Cardiac muscle cell (in vitro differentiated cells and primary cell): ENCODE measurements around the gene PIK3CD. TPM values are rescaled to one million over a fixed set of nuclear protein-coding genes. Genes with fewer than 3 reads are reported as not detected.
"Not testable (repeated sequence)": the region's sequence is repeated elsewhere in the genome, so short reads cannot be mapped to it uniquely, and the experiment has no call there.

Experiments
- DNase-seq, 2 donors: peaks; one replicate each; pipeline versions ENCODE4 v3.0.0 to v3.0.0-alpha.2; 2010 to 2017; ENCODE audit warnings: low read depth in 1 of 2, low spot score in 1 of 2
- H3K27ac ChIP-seq: fragments of 200-600 bp; sonication (generic); 2 replicates; pipeline ENCODE4 v1.5.1; 2016
- H3K27me3 ChIP-seq: fragments of 200-600 bp; sonication (generic); 2 replicates; pipeline ENCODE4 v1.6.0; 2016; ENCODE audit warnings: control low read depth
- H3K36me3 ChIP-seq: fragments of 200-600 bp; sonication (generic); 2 replicates; pipeline ENCODE4 v1.5.1; 2016; ENCODE audit warnings: control low read depth
- H3K4me1 ChIP-seq: fragments of 200-600 bp; sonication (generic); 2 replicates; pipeline ENCODE4 v1.8.1; 2017; ENCODE audit warnings: low read depth, mild to moderate bottlenecking, mixed run types
- H3K4me3 ChIP-seq: fragments of 200-600 bp; sonication (generic); 2 replicates; pipeline ENCODE4 v1.5.1; 2016; ENCODE audit warnings: mild to moderate bottlenecking
- H3K9me3 ChIP-seq: fragments of 200-600 bp; sonication (generic); 2 replicates; pipeline ENCODE4 v1.5.1; 2017; ENCODE audit warnings: low read depth, mild to moderate bottlenecking, control low read depth
- polyA plus RNA-seq: library from polyadenylated mRNA; unstranded; fragments of >200 nt; fragmentation: Nextera tagmentation; extraction: Ambion mirVana; gene quantifications from 2 replicates; pipeline ENCODE4 v1.2.1, GENCODE V29; 2016
- total RNA-seq: library from RNA; depleted of rRNA; stranded (reverse); fragments of >200 nt; gene quantifications from 2 replicates; pipeline ENCODE4 v1.2.3, GENCODE V29; 2016
- TF ChIP-seq, protein P1 (sequence below): IDR thresholded peaks from 2 replicates; pipeline ENCODE4 v1.5.1; 2012; ENCODE audit warnings: low read depth, mild to moderate bottlenecking, low read length

The PIK3CD gene
- total and polyA plus RNA-seq, 2 experiments from 2014 or later: 3.0 to 7.9 TPM

DNA sequence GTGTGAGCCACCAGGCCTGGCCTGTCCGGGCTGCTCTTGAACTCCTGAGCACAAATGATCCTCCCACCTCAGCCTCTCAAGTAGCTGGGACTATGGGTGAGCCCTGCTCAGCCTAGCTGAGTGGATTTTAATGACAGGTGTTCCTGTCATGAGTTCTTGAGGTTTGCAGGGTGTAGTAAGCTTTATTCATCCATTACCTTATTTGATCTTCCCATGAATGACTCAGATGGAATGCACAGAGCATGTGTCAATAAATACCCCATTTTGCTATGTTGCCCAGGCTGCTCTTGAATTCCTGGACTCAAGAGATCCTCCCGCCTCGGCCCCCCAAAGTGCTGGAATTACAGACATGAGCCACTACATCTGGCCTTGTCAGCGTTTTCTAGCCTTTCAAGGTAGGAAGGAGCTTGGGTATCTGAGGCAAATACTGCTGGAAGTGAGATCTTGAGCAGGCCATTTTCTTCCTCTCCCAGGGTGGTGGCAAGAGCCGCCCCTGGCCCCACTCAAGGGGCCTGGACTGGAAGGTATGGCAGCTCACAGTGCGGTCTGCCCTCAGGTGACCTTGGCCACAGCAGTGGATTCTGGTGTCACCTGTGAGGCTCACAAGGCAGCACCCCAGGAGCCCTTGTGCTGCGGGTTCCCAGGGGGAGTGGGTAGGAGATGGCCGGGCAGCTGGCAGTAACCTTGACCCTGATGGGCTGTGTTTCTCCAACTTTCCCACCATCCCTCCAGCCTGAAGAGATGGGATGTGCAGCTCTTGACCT, 20.0 kb downstream of the PIK3CD start:
- Histone ChIP-seq H3K36me3 (no peaks in the 10 kb centered on the region), H3K4me1 (no peaks in the 10 kb centered on the region), H3K4me3 (no peak overlapping the region), H3K27ac (no peak overlapping the region), H3K27me3 (peaks cover 5% of the 10 kb centered on the region), H3K9me3 (no peaks in the 10 kb centered on the region)
- no peak for DNase-seq
- TF ChIP-seq, protein P1, sequence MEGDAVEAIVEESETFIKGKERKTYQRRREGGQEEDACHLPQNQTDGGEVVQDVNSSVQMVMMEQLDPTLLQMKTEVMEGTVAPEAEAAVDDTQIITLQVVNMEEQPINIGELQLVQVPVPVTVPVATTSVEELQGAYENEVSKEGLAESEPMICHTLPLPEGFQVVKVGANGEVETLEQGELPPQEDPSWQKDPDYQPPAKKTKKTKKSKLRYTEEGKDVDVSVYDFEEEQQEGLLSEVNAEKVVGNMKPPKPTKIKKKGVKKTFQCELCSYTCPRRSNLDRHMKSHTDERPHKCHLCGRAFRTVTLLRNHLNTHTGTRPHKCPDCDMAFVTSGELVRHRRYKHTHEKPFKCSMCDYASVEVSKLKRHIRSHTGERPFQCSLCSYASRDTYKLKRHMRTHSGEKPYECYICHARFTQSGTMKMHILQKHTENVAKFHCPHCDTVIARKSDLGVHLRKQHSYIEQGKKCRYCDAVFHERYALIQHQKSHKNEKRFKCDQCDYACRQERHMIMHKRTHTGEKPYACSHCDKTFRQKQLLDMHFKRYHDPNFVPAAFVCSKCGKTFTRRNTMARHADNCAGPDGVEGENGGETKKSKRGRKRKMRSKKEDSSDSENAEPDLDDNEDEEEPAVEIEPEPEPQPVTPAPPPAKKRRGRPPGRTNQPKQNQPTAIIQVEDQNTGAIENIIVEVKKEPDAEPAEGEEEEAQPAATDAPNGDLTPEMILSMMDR: no peak

DNA sequence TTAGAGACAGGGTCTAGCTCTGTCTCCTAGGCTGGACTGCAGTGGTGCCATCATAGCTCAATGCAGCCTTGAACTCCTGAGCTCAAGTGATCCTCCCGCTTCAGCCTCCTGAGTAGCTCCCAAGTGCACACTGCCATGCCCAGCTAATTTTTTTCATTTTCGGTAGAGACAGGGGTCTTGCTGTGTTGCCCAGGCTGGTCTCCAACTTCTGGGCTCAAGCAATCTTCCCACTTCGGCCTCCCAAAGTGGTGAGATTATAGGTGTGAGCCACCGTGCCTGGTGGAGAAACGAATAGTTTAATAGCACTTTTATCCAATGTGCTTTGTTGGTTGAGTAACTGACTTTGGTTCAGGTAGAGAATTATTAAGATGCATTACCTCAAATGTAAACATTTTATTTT, 20.9 kb downstream of the PIK3CD start:
- TF ChIP-seq, protein P1: no peak
- Histone ChIP-seq H3K27ac (no peak overlapping the region), H3K36me3 (no peaks in the 10 kb centered on the region), H3K9me3 (no peaks in the 10 kb centered on the region), H3K27me3 (peaks cover 5% of the 10 kb centered on the region), H3K4me1 (no peaks in the 10 kb centered on the region), H3K4me3 (no peak overlapping the region)
- DNase-seq: no peak

DNA sequence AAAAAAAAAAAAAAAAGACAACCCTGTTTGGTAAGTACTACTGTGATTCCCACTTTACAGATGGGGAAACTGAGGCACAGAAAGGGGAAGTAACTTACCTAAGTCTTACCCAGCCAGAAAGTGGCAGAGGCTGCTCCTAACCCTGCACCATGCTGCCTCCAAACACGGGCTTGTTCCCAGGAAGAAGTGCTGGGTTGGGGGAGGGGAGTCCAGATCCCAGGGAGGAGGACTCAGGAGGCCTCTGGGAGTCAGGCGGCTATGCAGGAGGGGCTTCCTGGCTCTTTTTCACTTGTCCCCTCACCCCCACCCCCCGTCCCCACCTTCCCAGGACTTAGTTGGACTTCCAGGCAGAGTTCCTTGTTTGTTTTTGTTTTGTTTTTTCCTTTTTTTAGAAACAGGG, 23.9 kb downstream of the PIK3CD start:
- H3K27me3 ChIP-seq: no peaks in the 10 kb centered on the region
- DNase-seq: no peak
- no peaks in the 10 kb centered on the region for H3K9me3 ChIP-seq
- H3K27ac ChIP-seq: no peak overlapping the region
- H3K36me3 ChIP-seq: no peaks in the 10 kb centered on the region
- no peaks in the 10 kb centered on the region for H3K4me1 ChIP-seq
- TF ChIP-seq, protein P1: no peak
- no peak overlapping the region for H3K4me3 ChIP-seq

DNA sequence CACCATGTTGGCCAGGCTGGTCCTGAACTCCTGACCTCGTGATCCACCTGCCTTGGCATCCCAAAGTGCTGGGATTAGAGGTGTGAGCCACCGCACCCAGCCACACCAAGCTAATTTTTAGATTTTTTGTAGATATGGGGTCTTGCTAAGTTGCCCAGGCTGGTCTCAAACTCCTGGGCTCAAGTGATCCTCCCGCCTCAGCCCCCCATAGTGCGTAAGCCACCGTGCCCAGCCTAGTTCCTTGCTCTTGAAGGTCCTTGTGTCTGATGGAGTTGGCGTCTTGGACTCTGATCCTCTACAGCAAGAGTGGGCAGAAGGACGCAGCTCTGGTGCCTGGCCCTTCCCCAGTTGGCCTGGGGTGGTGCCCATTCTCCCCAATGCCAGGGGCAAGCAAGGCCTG, 24.6 kb downstream of the PIK3CD start:
- not testable (repeated sequence) for H3K27ac ChIP-seq, H3K4me1 ChIP-seq, H3K9me3 ChIP-seq, H3K27me3 ChIP-seq, H3K4me3 ChIP-seq, DNase-seq, H3K36me3 ChIP-seq

DNA sequence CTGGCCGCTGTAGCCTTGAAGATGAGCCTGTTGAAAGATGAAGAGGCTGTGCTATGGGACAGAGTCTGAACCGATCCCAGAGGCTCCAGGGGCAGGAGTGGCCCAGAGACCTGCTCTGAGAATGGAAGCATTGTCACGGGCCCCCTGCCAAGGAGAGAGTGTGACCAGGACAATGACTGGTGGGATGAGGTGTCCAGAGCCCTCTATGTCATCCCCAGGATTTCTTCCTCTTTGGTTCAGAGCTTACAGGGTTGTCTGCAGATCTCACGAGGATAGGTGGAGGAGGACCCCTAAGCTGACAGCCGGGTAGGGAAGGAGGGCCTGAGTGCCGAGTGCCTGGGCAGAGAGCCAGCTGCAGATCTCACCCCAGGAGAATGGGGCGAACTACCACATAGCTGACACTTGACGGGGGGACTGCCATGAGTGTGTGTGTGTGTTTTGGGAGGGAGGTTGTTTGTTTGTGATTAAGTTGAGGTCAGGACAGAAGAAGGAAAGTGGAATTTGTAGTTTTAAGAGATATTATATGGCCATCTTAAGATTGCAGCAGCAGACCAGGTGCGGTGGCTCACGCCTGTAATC, 25.4 kb downstream of the PIK3CD start:
- Histone ChIP-seq H3K27ac (no peak overlapping the region), H3K4me3 (no peak overlapping the region), H3K9me3 (no peaks in the 10 kb centered on the region), H3K4me1 (no peaks in the 10 kb centered on the region), H3K36me3 (no peaks in the 10 kb centered on the region), H3K27me3 (no peaks in the 10 kb centered on the region)
- DNase-seq: no peak
- TF ChIP-seq, protein P1: no peak

DNA sequence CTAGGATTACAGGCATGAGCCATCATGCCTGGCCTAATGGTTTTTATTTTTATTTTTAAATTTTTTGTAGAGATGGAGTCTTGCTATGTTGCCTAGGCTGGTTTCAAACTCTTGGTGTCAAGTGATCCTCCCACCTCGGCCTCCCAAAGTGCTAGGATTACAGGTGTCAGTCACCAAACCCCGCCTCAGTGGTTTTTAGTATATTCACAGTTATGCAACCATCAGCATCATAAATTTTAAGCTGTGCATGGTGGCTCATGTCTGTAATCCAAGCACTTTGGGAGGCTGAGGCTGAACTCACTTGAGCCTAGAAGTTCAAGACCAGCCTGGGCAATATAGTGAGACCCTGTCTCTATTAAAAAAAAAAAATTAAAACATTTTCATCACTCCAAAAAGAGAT, 28.6 kb downstream of the PIK3CD start:
- H3K27ac ChIP-seq: no peak overlapping the region
- TF ChIP-seq, protein P1: no peak
- H3K4me3 ChIP-seq: no peak overlapping the region
- H3K27me3 ChIP-seq: no peaks in the 10 kb centered on the region
- H3K9me3 ChIP-seq: no peaks in the 10 kb centered on the region
- H3K4me1 ChIP-seq: no peaks in the 10 kb centered on the region
- no peaks in the 10 kb centered on the region for H3K36me3 ChIP-seq
- no peak for DNase-seq
